Esophagus muscularis mucosa (tissue), 4 donors: ENCODE measurements around the gene TMEM190. TPM values are rescaled to one million over a fixed set of nuclear protein-coding genes. Genes with fewer than 3 reads are reported as not detected.
A peak's percentile ranks its signal among the peaks of the same experiment; 100 is the strongest.

Source experiments
- DNase-seq: peaks from one replicate; pipeline ENCODE4 v3.0.0-alpha.2; 2017; ENCODE audit errors: extremely low spot score
- H3K27ac ChIP-seq, 4 donors: fragments of 200-600 bp; sonication (generic); replicated peaks in 1 of 4; 1 replicate in 3 of 4; 2 replicates in 1 of 4; pipeline ENCODE4 v1.5.1; 2016 to 2019; ENCODE audit warnings: mild to moderate bottlenecking in 1 of 4
- H3K27me3 ChIP-seq, 4 donors: fragments of 200-600 bp; sonication (generic); one replicate each; pipeline versions ENCODE4 v1.5.1 to v1.6.0; 2016 to 2019
- H3K36me3 ChIP-seq, 4 donors: fragments of 200-600 bp; sonication (generic); one replicate each; pipeline ENCODE4 v1.5.1; 2016 to 2019
- H3K4me1 ChIP-seq, 4 donors: fragments of 200-600 bp; sonication (generic); one replicate each; pipeline ENCODE4 v1.5.1; 2016 to 2019
- H3K4me3 ChIP-seq, 4 donors: fragments of 200-600 bp; sonication (generic); 1 replicate in 2 of 4; 2 replicates in 2 of 4; pipeline ENCODE4 v1.5.1; 2016 to 2019; ENCODE audit warnings: mild to moderate bottlenecking in 4 of 4, moderate library complexity in 1 of 4
- H3K9me3 ChIP-seq, 4 donors: fragments of 200-600 bp; sonication (generic); 1 replicate in 3 of 4; 2 replicates in 1 of 4; pipeline ENCODE4 v1.5.1; 2016 to 2019
- EP300 ChIP-seq: sonication (generic); formaldehyde crosslinking; IDR thresholded peaks from one replicate; pipeline ENCODE4 v1.6.1; 2017; ENCODE audit warnings: antibody characterized with exemption
- POLR2A ChIP-seq: fragments of 450-650 bp; IDR thresholded peaks from one replicate; pipeline ENCODE4 v1.6.1; 2017; ENCODE audit warnings: antibody characterized with exemption, moderate library complexity, mild to moderate bottlenecking, low read depth
- POLR2AphosphoS5 ChIP-seq, 2 donors: sonication (generic); formaldehyde crosslinking; IDR thresholded peaks; one replicate each; pipeline ENCODE4 v1.6.1; 2017; ENCODE audit warnings: antibody characterized with exemption in 2 of 2
- WGBS: methylation state at CpG from one replicate; pipeline ENCODE4 v1.1.5; 2018; 5-methylcytosine and 5-hydroxymethylcytosine counted together
- intact Hi-C: fragments of 100-400 bp; cut with DNase I; formaldehyde crosslinking; loops from one replicate; pipeline ENCODE4 v1.15.1; 2023
- total RNA-seq, 4 donors: library from RNA; depleted of rRNA; stranded (reverse); fragments of >200 nt; gene quantifications; one replicate each; pipeline versions ENCODE4 v1.1.0 to v1.2.1, GENCODE V29; 2016
- TF ChIP-seq, protein P1 (sequence below), 3 experiments: fragments of 200-600 bp in 2 of 3; fragments of 450-650 bp in 1 of 3; sonication (generic) in 2 of 3; IDR thresholded peaks; one replicate each; pipeline ENCODE4 v1.5.1; 2017 to 2019; ENCODE audit warnings: antibody characterized with exemption in 3 of 3, mild to moderate bottlenecking in 2 of 3, moderate library complexity in 1 of 3

TMEM190 gene
- total RNA-seq, 4 donors from 2014 or later: not detected

DNA sequence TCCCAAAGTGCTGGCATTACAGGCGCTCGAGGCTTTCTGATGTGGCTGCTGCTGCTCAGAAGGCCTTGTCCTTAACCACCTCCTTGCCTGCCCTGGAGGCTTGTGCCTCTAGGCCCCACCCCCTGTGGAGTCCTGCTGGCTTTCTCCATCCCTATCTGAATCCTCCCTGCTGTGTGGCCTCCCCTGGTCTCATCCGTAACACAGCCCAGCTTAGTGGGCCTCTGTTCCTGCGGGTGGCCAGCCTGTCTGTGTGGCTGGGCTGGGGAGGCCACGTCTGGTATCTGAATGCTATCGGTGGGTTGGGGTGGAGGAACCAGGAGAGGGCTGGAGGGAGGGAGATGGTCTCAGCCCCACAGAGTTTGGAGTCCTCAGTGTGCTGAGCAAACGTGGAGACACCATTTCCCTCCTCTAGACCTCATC is 13.8 kb downstream of the TMEM190 start:
- H3K27ac ChIP-seq: peak overlapping the region in 1 of 4 donors; percentile 24
- peaks cover 8 to 61% (median 49%) of the 10 kb centered on the region in 4 donors for H3K36me3 ChIP-seq
- H3K4me3 ChIP-seq: no peak overlapping the region
- no peaks in the 10 kb centered on the region for H3K27me3 ChIP-seq
- intact Hi-C loops: no loop called here
- TF ChIP-seq EP300: no peak
- TF ChIP-seq, protein P1, sequence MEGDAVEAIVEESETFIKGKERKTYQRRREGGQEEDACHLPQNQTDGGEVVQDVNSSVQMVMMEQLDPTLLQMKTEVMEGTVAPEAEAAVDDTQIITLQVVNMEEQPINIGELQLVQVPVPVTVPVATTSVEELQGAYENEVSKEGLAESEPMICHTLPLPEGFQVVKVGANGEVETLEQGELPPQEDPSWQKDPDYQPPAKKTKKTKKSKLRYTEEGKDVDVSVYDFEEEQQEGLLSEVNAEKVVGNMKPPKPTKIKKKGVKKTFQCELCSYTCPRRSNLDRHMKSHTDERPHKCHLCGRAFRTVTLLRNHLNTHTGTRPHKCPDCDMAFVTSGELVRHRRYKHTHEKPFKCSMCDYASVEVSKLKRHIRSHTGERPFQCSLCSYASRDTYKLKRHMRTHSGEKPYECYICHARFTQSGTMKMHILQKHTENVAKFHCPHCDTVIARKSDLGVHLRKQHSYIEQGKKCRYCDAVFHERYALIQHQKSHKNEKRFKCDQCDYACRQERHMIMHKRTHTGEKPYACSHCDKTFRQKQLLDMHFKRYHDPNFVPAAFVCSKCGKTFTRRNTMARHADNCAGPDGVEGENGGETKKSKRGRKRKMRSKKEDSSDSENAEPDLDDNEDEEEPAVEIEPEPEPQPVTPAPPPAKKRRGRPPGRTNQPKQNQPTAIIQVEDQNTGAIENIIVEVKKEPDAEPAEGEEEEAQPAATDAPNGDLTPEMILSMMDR (IDR thresholded peaks at IDR 0.05): no peak
- no peak for TF ChIP-seq POLR2AphosphoS5 (IDR thresholded peaks at IDR 0.05)
- no peak for TF ChIP-seq POLR2A
- H3K9me3 ChIP-seq: no peaks in the 10 kb centered on the region
- H3K4me1 ChIP-seq: peaks cover 32 to 60% (median 50%) of the 10 kb centered on the region in 4 donors
- WGBS: 80% methylated on average over 7 of the region's 7 CpGs
- no peak for DNase-seq

DNA sequence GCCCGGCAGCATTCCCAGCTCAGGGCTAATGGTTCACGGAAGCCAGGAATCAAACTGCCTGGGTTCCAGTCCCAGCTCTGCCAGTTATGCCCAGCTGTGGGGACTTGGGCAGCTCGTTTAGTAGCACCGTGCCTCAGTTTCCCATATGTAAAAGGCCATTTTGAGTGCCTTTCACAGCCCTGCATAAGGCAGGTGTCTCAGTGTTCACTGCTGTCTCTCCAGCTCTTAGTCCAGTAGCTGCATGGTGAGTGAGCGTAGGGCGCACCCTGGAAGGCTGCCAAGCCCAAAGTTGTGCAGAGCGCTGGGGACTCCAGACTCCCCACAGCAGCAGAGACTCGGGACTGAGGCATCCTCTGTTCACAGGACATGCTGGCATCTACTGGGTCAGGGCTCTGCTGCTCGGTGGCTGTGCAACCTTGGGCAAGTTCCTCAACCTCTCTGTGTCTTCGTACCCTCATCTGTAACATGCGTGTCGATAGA is 14.6 kb downstream of the TMEM190 start:
- no peaks in the 10 kb centered on the region for H3K9me3 ChIP-seq
- TF ChIP-seq POLR2AphosphoS5 (IDR thresholded peaks at IDR 0.05) (no peak), POLR2A (no peak), EP300 (no peak)
- TF ChIP-seq, protein P1 (IDR thresholded peaks at IDR 0.05): no peak
- H3K4me3 ChIP-seq: no peak overlapping the region
- no peak overlapping the region for H3K27ac ChIP-seq
- H3K36me3 ChIP-seq: peaks cover 8 to 61% (median 49%) of the 10 kb centered on the region in 4 donors
- DNase-seq: no peak
- no peaks in the 10 kb centered on the region for H3K27me3 ChIP-seq
- intact Hi-C loops: no loop called here
- WGBS: 94% methylated on average over 3 of the region's 12 CpGs
- H3K4me1 ChIP-seq: peaks cover 32 to 58% (median 50%) of the 10 kb centered on the region in 4 donors

DNA sequence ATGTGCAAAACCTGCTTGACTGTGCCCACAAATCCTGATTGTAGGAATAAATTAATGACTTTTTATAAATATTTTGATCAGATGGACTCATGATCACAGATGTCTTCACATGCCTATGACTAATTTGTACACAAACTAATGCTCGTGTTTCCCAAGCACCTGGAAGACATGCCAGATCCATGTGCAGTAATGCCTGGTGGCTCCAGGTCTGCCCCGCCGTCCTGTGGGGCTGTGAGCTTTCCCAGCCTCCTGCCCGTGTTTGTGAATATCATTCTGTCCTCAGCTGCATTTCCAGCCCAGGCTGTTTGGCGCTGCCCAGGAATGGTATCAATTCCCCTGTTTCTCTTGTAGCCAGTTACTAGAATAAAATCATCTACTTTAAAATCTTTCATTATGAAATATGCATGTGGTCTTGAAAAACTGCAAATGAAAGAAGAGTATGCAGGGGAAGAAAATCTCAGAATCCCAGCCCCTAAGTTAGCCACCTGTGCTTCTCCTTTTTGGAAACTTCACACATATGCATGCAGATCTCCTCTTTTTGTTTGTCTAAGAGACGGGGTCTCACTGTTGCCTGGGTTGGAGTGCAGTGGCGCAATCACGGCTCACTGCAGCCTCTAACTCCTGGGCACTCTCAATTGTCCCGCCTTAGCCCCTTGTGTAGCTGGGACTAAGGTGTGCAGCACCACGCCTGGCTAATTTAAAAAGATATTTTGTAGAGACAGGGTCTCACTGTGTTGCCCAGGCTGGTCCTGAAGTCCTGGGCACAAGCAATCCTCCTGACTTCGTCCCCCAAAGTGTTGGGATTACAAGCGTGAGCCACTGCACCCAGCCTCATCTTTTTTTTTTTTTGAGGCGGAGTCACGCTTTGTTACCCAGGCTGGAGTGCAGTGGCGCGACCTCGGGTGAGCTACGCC is 15.3 kb downstream of the TMEM190 start:
- TF ChIP-seq POLR2A: no peak
- TF ChIP-seq POLR2AphosphoS5 (IDR thresholded peaks at IDR 0.05): peak in 1 of 2 donors; percentile 18
- Histone ChIP-seq H3K27me3 (no peaks in the 10 kb centered on the region), H3K4me3 (no peak overlapping the region), H3K36me3 (peaks cover 8 to 58% (median 45%) of the 10 kb centered on the region in 4 donors), H3K9me3 (no peaks in the 10 kb centered on the region), H3K4me1 (peaks cover 26 to 51% (median 44%) of the 10 kb centered on the region in 4 donors), H3K27ac (no peak overlapping the region)
- intact Hi-C loops: no loop called here
- DNase-seq: no peak
- 76% methylated on average over 18 of the region's 18 CpGs for WGBS

DNA sequence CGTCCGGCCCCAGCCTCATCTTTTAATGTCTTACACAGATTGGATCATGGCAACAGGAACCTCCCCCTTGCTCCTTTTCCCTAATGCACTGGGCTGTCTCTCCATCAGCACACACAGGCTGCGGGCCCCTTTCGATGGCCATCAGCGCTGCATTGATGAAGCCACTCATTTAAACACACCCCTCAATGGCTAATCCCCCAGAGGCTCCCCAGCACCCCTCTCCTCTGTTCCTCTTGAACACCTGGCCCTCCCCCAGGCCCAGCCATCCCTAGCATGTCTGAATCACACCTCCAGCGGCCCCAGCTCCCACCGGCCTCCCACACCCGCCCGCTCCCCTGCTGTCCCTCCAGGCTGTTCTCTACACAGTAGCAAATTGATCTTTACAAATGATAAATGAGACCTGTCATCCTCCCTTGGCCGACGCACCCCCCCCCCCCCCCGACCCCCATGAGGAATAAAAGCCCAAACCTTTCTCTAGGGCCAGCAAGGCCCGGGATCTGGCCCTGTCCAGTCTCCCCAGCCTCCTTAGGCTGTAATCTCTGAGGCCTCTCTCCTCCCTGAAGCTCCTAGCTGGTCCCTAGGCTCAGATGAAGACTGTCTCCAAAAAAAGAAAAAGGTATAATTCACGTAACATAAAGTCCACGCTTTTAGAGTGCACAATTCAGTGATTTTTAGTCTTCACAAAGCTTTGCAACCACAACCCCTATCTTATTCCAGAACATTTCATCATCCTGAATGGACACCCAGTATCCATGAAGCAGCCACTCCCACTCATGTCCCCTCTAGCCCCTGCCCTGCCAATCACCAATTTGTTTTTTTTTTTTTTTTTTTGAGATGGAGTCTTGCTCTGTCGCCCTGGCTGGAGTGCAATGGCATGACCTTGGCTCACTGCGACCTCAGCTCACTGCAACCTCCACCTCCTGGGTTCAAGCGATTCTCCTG is 16.5 kb downstream of the TMEM190 start:
- H3K36me3 ChIP-seq: peaks cover 3 to 47% (median 34%) of the 10 kb centered on the region in 4 donors
- no peak overlapping the region for H3K4me3 ChIP-seq
- peaks cover 14 to 40% (median 32%) of the 10 kb centered on the region in 4 donors for H3K4me1 ChIP-seq
- WGBS: 61% methylated on average over 18 of the region's 18 CpGs
- no peaks in the 10 kb centered on the region for H3K9me3 ChIP-seq
- no peak for TF ChIP-seq POLR2AphosphoS5 (IDR thresholded peaks at IDR 0.05)
- TF ChIP-seq, protein P1 (IDR thresholded peaks at IDR 0.05): no peak
- no peak for TF ChIP-seq EP300
- no peak for TF ChIP-seq POLR2A
- H3K27me3 ChIP-seq: no peaks in the 10 kb centered on the region
- no peak for DNase-seq
- no peak overlapping the region for H3K27ac ChIP-seq
- intact Hi-C loops: no loop called here
